ENCODE measurements around the gene XPR1. TPM values are rescaled to one million over a fixed set of nuclear protein-coding genes. Genes with fewer than 3 reads are reported as not detected.

The XPR1 gene
- total RNA-seq, 4 donors from 2014 or later, result 7.8 to 119 (median 75.3) TPM

GRCh38 chr1:180762796-180763195 is 131.0 kb downstream of the XPR1 start:
- H3K36me3 ChIP-seq, result no peaks in the 10 kb centered on the region
- no peak for TF ChIP-seq EP300 (IDR thresholded peaks at IDR 0.05; ENCODE audit: low read depth)
- TF ChIP-seq POLR2AphosphoS5 (IDR thresholded peaks at IDR 0.05), result no peak
- DNase-seq, result no peak
- no peak overlapping the region for H3K4me3 ChIP-seq
- no peak overlapping the region for H3K27ac ChIP-seq
- H3K9me3 ChIP-seq, result no peaks in the 10 kb centered on the region
- intact Hi-C loops (cut with DNase I; ENCODE audit: low total_unique reads), result no loop called here
- H3K4me1 ChIP-seq, result no peaks in the 10 kb centered on the region
- in situ Hi-C loops (cut with MboI; ENCODE audit: low pct_ligation_motif_present in 1 of 4, low pct_unique_long_range_greater_than_20kb in 1 of 4, low sequenced_read_pairs in 3 of 4), result no loop called here
- H3K27me3 ChIP-seq, result no peaks in the 10 kb centered on the region
- WGBS, 2 donors (ENCODE audit: low coverage in 1 of 2), result 81 to 86% methylated on average over 5 of the region's 5 CpGs

- DNase-seq, result no peak
- intact Hi-C loops (cut with DNase I; ENCODE audit: low total_unique reads), result no loop called here
- H3K36me3 ChIP-seq, result no peaks in the 10 kb centered on the region
- no peak overlapping the region for H3K4me3 ChIP-seq
- H3K9me3 ChIP-seq, result no peaks in the 10 kb centered on the region
- peaks cover 0 to 3% (median 0%) of the 10 kb centered on the region in 4 donors for H3K4me1 ChIP-seq
- TF ChIP-seq CTCF (IDR thresholded peaks at IDR 0.05) (no peak), EP300 (IDR thresholded peaks at IDR 0.05; ENCODE audit: low read depth) (no peak), POLR2AphosphoS5 (IDR thresholded peaks at IDR 0.05) (no peak), POLR2A (IDR thresholded peaks at IDR 0.05) (no peak)
- H3K27me3 ChIP-seq, result no peaks in the 10 kb centered on the region
- in situ Hi-C loops (cut with MboI; ENCODE audit: low pct_ligation_motif_present in 1 of 4, low pct_unique_long_range_greater_than_20kb in 1 of 4, low sequenced_read_pairs in 3 of 4), result no loop called here
- no peak overlapping the region for H3K27ac ChIP-seq
- WGBS, 2 donors (ENCODE audit: low coverage in 1 of 2), result 69 to 78% methylated on average over 2 of the region's 2 CpGs
These were observed 133.3 kb downstream of the XPR1 start for GRCh38 chr1:180765151-180765550.

GRCh38 chr1:180769889-180770288 is 138.1 kb downstream of the XPR1 start:
- Histone ChIP-seq H3K9me3 (peaks cover 0 to 3% of the 10 kb centered on the region in 2 donors), H3K27me3 (no peaks in the 10 kb centered on the region), H3K4me3 (no peak overlapping the region), H3K4me1 (peaks cover 0 to 4% (median 0%) of the 10 kb centered on the region in 4 donors), H3K27ac (no peak overlapping the region), H3K36me3 (no peaks in the 10 kb centered on the region)
- TF ChIP-seq CTCF (IDR thresholded peaks at IDR 0.05) (no peak), POLR2AphosphoS5 (IDR thresholded peaks at IDR 0.05) (no peak), EP300 (IDR thresholded peaks at IDR 0.05; ENCODE audit: low read depth) (no peak), POLR2A (IDR thresholded peaks at IDR 0.05) (no peak)
- no peak for DNase-seq
- intact Hi-C loops (cut with DNase I; ENCODE audit: low total_unique reads) (no loop called here), in situ Hi-C loops (cut with MboI; ENCODE audit: low pct_ligation_motif_present in 1 of 4, low pct_unique_long_range_greater_than_20kb in 1 of 4, low sequenced_read_pairs in 3 of 4) (no loop called here)

GRCh38 chr1:180773210-180773865 is 141.5 kb downstream of the XPR1 start:
- WGBS, 2 donors (ENCODE audit: low coverage in 1 of 2), result 91 to 94% methylated on average over 1 of the region's 1 CpG
- no peak overlapping the region for H3K4me3 ChIP-seq
- H3K27ac ChIP-seq, result no peak overlapping the region
- intact Hi-C loops (cut with DNase I; ENCODE audit: low total_unique reads) (no loop called here), in situ Hi-C loops (cut with MboI; ENCODE audit: low pct_ligation_motif_present in 1 of 4, low pct_unique_long_range_greater_than_20kb in 1 of 4, low sequenced_read_pairs in 3 of 4) (no loop called here)
- TF ChIP-seq CTCF (IDR thresholded peaks at IDR 0.05) (no peak), POLR2AphosphoS5 (IDR thresholded peaks at IDR 0.05) (no peak), EP300 (IDR thresholded peaks at IDR 0.05; ENCODE audit: low read depth) (no peak), POLR2A (IDR thresholded peaks at IDR 0.05) (no peak)
- peaks cover 0 to 3% of the 10 kb centered on the region in 2 donors for H3K9me3 ChIP-seq
- DNase-seq, result no peak
- H3K4me1 ChIP-seq, result peaks cover 0 to 4% (median 0%) of the 10 kb centered on the region in 4 donors
- no peaks in the 10 kb centered on the region for H3K27me3 ChIP-seq
- H3K36me3 ChIP-seq, result no peaks in the 10 kb centered on the region

- no peaks in the 10 kb centered on the region for H3K27me3 ChIP-seq
- no peak for DNase-seq
- no peak for TF ChIP-seq EP300 (IDR thresholded peaks at IDR 0.05; ENCODE audit: low read depth)
- no peak for TF ChIP-seq POLR2A (IDR thresholded peaks at IDR 0.05)
- TF ChIP-seq CTCF (IDR thresholded peaks at IDR 0.05), result no peak
- TF ChIP-seq POLR2AphosphoS5 (IDR thresholded peaks at IDR 0.05), result no peak
- H3K4me1 ChIP-seq, result no peaks in the 10 kb centered on the region
- H3K27ac ChIP-seq, result no peak overlapping the region
- H3K36me3 ChIP-seq, result no peaks in the 10 kb centered on the region
- intact Hi-C loops (cut with DNase I; ENCODE audit: low total_unique reads), result no loop called here
- 96 to 98% methylated on average over 2 of the region's 2 CpGs for WGBS, 2 donors (ENCODE audit: low coverage in 1 of 2)
- in situ Hi-C loops (cut with MboI; ENCODE audit: low pct_ligation_motif_present in 1 of 4, low pct_unique_long_range_greater_than_20kb in 1 of 4, low sequenced_read_pairs in 3 of 4), result no loop called here
- peaks cover 0 to 2% of the 10 kb centered on the region in 2 donors for H3K9me3 ChIP-seq
- no peak overlapping the region for H3K4me3 ChIP-seq
These were observed 144.0 kb downstream of the XPR1 start for GRCh38 chr1:180775801-180776200.

Measured in transverse colon (tissue), 4 donors.